NCI-H146 (cell line): ENCODE results near the gene FTO.

Experiments
- DNase-seq: peaks from one replicate; lab custom pipeline; 2025; lab: John Stamatoyannopoulos, UW

FTO gene

DNA sequence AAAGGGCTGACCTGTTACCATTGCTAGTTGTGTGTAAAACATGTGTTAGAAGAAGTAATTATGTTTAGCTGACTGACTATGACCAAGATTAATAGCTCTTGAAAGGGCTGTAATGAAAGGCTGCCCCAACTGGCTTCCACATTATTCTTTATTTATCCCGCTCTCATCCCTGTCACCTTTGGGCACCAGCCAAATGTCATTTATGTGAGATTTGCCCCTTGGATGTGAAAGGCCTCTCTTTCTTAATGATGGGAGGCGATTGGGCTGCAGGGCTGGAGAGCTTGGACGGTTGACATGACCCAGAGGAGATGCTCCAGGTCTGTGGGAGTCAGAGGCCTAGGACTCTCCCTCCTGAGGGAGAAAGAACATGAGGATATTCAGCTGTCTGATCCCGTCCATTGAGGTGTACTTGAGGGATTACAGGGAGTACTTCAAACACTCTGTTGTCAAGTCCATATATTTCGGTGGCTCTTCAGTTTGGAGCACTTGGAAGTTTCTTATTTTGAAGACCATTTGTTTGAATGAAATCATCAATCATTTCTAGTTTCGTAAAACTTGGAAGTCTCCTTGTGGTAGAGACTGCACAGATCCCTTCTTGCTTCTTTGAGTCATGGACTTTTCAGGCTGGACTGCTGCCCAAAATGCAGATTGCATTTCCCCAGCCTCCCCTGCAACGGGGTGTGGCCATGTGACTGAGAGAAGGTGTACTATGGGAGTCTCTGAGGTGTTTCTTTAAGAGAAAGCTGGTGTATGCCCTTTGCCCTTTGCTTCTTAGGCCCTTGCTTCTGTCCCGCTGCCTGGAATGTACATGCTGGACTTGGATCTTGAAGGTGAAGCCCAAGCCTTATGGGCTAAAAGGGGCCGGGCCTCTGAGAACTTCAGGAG lies 51.3 kb downstream of the FTO start:
- DNase-seq = peak; percentile 45

DNA sequence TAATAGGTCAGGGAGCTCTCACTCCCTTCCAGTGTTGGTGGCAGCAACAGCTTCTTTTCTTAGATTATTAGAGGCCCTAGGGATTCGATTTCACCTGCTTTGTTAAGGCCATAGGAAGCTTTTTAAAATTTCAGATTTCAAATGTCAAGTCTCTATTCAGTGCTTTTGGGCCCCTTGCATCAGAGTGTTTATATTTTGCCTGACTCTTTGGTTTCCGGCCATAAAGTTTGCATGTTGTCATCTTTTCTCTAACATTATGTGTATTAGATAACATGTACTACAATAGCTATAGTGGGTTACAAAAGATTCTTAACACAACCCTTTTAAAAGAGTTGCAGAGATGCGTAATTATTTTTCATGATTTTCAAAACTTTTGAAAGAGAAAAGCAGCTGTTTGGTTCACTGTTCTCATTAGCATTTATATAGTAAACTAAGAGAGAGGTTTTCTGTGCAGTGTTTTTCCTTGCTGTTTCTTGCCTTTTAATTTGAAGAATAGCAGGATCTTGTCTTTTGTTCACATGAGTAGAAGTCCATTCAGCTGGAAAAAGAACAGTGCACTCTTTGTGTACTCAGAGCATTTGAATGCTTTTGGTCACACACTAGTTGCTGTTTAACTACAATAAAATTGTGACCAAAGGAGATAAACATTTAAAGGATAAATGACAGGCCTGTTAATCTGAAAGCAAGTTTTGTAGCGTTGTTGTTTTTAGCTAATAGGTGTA lies 52.5 kb downstream of the FTO start:
- DNase-seq = peak; percentile 6

DNA sequence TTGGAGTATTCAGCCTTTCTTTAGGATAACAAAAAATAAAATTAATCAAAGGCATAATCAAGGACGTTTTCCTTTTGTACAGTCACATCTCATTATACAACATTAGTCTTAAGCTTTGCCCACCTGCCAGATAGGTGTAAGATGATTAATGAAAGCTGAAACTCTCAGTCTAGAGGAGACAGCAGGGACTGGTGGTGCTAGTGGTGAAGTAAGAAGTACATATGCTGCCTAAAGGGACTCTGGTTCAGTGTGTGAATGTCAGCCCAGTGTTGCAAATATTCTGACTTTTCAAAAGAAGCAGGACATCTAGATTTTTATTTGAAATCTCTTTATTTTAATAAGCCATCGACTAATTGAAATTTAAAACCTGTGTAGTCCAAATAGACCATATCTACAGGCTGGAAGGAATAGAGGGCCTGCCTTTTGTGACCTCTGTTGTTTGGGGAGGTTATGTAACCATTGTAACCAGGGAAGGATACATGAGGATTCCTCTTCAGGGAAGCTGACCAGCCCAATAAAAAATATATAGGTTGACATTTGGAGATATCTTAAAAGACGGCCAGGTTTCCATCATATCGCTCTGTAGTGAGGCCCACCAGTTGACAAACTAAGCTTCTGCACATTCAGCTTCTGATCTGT lies 54.1 kb downstream of the FTO start:
- peak; percentile 20 for DNase-seq

DNA sequence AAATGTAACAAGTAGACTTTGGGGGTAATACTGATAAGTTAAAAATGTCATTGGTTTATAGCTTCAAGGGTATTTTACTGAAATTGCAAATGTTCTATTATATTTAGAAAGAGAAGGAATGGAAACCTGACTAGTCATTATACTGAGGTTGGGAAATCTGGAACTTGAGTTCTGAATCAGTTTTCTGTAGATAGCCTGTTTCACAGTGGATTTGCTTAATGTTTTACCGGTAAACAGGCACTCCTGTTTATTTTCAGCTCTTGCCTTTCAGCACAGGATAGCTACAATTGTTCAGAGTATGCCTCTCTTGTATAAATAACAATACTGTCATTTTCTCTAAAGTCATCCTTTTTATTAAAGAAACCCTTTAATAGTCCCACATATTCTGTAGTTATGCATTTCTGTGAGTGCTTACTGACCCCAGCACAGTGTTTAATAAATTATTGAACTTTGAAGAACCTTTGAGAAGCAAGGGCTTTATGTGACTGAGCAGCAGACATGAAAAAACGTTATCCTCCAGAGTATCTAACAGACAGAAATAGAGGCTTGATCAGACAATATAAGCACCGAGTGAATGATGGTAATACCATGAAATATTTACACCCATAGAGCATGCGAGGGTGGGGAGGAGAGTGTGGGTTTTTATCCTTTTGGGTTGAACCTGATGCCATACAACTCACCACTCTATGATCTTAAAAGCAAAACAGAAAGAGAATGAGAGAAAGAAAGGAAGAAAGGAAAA lies 58.2 kb downstream of the FTO start:
- DNase-seq = no peak

DNA sequence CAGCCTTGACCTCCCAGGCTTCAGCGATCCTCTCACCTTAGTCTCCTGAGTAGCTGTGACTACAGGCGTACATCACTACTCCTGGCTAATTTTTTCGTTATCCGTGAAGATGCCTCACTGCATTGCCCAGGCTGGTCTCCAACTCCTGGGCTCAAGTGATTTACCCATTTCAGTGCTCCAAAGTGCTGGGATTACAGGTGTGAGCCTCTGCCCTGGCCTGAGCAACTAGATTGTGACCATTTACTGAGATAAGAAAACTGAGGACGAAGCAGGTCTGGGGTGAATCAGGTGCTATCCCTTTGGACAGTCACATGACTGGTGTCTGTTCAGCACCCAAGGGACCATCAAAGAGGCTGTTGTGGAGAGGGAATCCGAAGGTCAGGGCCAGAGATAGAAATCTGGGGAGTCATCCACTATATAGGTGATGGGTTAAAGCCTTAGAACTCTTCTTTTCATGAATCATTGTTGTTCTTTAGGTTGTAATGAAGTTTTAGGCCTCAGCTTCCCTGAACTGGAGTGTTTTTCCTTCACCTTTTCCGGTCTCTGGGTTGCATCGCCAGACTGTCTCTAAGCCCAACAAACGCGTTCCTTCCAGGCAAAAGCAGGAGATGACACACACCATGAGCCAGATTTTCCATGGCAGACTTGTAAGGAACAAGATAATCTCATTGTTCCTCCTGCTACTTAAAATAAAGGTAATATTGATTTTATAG lies 62.5 kb downstream of the FTO start:
- DNase-seq = no peak

DNA sequence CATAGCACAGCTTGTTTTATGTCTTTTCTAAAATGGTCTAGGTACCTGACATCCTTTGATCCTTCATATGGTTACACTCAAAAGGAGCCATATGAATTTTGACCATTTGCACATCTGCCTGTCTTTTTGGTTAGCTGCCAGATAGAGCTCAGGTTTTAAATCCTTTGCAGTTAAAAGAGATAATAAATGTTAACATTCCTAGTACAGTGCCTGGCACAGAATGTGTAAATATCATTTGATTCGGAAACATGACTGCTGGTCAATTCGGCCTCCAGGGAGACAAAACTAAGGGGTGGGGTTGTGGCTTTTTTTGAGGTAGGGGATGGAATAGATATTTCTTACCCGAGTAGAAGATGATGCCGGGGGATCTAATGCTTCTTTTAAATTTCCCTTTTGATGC lies 64.2 kb downstream of the FTO start:
- DNase-seq = no peak

DNA sequence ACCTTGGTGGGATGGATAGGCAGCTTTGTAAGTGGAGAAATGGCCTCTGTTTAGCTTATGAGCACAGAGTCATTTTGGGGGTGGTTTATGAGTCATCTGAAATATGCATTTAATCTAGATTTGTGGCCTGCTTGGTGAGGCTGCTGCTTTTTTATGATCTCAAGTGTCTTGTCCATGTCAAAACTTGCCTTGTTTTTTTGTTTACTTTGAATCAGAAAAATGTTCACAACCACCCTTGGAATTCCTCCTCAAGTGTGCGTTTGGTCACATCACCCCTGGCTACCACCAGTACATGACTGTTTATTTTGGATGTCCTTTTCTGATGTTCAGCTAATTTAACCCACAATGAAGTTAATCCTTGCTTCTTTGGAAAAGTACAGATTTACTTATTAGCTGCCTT lies 64.6 kb downstream of the FTO start:
- DNase-seq = no peak

DNA sequence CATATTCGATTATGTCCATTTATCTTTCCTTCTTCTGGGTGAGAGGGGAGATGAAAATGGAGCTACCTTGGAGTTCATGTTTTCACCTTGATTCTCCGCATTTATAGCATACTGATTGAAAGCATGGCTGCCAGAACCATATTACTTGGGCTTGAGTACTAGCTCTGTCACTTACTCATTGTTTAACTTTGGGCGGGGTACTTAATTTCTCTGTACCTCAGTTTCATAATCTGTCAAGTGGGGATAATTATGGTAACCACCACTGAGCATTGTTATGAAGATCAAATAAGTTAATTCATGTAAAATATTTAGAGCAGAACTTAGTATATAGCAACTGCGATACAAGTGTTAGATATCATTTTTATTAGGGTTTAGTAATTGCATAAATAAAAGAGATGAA lies 65.2 kb downstream of the FTO start:
- DNase-seq = no peak

DNA sequence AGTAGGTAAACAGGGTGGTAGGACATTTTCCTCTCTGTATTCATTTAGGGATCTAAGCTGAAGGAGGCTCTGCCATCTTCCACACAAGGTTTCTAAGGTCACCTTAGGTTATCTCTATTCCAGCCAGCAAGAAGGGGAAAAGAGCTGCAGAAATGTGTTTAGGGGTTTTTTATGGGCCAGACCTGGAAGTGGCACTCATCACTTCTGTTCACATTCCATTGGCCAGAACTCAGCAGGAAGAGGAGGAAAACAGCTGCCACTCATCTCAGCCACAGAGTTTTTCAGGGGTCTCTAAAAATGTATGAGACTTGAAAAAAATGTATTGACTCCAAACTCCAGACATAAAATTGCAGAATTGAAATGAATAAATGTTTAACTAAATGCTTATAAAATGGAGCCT lies 65.8 kb downstream of the FTO start:
- no peak for DNase-seq

DNA sequence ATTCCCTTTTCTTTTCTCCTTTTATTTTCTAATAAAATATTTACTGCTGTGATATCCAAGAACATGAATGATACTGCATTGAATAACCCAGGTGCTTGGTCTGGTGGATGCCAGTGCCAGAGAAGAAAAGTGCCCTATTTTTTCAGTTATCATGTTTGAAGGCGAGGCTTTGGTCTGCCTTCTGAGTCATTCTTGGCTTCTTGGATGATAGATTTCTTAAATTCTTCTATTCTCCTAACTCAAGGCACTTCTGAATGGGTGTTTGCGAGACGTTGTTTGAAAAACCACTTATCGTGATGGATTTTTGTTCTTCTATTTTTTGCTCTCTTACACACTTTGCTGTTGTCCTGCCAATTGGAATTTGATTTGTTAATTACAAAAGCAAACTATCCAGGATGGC lies 66.7 kb downstream of the FTO start:
- DNase-seq = no peak

DNA sequence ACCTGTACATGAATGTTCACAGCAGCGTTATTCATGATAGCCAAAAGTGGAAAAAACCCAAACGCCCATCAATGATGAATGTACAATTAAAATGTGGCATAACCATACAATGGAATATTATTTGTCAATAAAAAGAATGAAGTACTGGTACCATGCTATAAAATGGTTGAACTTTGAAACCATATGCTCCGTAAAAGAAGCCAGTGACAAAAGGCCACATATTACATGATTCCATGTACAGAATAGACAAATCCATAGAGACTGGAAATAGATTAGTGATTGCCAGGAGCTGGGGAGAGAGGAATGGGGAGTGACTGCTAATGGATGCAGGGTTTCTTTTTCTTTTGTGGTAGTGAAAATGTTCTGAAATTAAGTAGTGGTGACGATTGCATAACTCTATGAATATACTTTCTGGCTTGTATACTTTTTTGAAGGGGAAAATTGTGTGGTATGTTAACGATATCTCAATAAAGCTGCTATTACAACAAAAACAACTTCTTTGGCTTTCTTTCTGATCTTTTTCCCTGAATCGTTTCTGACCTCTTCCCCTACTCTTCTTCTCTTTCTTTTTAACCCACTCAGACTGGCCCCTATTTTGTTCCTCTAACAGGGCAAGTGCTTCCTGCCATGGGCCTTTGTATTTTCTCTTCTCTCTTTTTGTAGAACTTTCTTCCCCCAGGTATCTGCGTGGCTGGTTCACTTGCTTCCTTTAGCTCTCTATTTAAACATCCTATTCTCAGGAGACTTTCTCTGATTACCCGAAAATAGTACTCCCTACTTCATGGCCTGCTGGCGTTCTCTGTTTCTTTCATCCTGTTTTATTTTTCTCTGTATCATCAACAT lies 67.9 kb downstream of the FTO start:
- DNase-seq = no peak

DNA sequence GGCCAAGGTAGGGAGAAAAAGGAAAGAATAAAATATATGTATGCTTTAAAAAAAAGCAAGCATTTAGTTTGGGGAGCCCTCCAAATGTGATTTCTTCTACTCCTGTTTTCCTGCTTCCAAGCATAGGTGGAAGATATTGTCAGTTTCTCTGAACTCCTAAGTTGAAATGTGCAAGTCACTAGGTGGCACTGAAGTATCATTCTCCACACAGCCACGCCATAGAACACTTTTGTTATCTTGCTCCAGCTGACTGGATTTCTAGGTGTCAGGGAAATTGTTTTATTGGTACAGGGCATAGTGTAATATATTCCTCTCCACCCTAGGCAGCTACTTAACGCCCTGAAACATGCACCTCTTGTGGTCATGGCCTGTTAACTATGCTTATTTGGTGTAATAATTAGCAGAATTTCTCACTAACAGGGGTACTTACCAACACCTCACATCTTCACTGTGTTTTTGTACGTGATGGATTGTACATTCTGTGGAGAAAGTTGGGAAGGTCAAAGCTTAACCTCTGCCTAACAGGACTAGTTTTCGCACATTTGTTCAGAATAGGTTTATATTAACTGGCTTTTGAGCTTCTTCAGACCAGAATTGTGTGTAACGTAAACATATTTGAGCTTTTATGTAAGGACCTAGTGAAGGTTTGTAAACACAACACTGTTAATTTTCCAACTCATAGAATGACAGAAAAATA lies 69.3 kb downstream of the FTO start:
- DNase-seq = peak; percentile 47

DNA sequence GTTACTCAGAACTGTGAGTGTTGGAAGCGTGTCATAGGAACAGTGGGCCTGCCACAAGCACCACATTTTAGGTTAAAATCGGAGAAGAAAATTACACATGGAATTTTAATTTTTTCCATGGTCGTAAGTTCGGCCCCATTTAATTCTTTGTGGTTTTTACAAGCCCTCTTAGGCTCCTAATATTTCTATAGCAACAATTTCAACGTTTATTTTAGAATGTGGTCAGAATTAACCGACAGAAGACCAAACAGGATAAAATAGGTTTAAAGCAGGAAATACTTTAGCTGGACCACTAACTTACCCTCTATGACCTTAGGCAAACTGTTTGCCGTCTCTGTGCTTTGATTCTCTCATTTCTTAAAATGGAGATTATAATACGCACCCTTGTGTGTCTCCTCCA lies 69.9 kb downstream of the FTO start:
- DNase-seq = no peak

DNA sequence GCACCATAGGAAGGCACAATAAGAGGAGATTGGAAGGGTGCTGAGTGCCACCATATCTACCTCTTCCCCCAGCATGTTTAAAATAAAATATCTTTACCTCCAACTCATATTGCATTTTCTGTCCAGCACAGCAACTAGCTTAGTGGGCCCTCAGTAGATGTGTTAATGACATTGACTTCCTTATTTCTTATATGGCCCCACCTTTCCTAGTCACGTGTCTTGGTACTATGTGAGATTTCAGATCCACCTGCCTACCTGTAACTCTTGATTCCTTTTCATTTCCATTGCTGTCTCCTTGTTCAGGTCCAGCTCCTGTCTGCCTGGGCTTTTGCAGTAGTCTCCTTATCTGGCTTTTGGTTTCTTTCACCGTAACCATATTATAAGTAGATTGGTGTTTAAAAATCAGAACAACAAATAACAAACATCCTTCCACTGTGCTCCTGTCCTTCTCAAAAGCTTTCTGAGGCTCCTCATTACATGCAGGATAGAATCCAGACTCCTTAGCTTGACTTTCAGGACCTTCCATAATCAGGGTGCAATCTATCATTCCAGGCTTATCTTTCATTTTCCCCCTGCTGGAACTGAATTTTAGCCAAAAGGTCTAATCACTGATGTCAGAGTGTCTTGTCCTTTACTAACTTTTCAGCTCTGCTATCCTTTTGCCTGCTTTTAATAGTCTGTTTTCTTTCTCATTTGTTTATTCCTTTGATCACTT lies 71.3 kb downstream of the FTO start:
- peak; percentile 1 for DNase-seq

DNA sequence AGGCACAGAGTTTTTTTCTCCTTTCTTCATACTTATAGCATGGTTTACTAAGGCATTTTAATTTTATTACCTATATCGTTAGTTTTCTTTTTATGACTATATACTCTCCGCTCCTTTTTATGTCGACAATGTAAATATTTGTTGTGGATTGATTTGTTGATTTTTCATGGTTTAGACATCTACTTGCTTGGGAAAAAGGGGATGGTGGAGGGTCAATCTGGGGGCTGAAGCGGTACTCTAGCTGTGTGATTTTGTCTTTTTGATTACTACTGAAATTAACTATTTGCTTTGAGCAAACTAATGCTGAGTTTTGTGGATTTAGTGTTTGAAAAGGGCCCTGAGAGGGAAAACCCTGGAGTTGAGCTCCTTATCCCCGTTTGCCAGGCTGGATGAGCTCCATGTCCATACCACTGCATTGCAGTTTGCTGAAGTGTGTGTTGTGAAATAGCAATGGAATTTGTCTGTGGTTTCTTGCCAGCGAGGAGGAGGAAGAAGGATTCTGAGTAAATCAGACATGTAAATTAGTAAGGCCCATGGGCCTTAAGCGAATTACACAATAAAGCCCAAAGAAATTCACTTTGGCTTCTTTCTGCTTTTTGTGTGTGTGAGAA lies 72.0 kb downstream of the FTO start:
- DNase-seq = peak; percentile 8

DNA sequence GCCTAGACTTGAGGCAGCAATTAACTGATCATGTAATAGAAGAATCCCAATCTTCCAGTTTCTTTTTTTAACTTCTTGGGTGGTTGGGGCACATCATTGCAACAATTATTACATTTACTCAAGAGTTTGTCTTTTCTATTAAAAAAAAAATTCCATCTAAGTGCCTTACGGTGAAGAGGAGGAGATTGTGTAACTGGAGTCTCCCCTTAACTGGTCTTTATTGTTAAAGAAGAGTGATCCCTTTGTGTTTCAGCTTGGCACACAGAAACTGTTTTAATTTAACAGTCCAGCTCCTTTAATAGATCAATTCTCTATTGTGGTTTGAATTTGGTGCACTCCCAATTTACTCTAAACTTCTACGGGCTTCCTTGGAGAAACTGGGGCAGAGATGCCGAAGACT lies 75.2 kb downstream of the FTO start:
- DNase-seq = no peak

DNA sequence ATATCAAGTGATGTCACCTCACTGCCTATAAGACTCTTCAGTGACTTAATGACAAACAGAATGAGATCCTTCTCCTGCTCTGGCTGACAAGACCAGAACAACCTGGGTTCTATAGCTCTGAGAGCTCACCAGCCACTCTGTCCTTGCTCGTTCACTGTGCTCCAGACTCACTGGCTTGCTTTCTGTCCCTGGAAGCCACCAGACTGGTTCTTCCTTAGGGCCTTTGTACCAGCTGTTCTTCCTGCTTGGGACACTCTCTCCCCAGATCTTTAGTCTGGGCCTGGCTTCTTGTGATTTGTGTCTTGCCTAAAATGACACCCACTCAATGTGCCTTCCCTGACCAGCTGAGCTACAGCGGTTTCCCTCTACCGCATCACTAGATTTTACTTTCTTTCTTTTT lies 76.1 kb downstream of the FTO start:
- no peak for DNase-seq

DNA sequence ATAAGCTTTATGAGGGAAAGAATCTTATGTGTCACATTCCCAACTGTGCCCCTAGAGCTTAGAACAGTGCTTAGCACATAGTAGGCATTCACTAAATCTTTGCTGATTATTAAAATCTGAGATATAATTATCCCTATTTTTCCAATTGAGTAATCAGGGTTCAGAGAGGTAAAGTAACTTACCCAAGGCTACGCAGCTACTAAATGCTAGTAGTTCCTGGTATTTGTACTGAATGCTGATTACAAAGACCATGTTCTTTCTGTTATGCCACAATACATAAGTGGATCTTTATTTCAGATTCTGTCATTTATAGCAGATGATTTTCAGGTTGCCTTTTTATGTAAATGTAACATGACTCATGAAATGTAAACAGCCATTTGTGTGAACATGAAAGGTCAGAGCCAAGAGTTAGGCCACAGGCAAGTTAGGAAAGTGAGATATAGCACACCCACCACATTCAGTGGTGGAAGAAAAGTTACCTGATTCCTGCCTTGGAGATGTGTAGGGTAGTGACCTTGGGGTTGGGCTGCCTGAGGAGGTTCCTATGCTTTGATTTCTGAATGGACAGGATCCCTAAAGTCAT lies 77.2 kb downstream of the FTO start:
- DNase-seq = peak; percentile 1

DNA sequence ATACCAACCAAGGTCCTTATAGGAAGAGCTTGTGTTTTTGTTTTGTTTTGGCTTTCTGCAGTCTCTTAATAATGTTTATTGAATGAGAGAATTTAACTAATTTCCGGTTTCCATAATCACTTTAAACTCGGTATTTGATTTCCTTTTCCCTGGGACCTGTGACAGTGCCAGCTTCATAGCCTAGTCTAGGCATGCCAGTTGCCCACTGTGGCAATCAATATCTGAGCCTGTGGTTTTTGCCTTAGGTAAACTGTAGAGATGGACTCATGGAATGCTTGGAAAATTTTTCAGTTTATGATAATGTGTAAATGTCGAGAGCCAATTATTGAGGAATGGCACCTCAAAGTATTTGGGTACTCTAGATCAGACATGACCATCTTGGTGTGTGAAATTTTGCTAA lies 78.2 kb downstream of the FTO start:
- DNase-seq = no peak
